DND-41 (cell line): ENCODE data around the gene SMTN.

Experiments
- ATAC-seq: fragments of 200-7000 bp; cut with Tn5 transposase; 3 replicates; pipeline ENCODE4 v1.9.1; 2021; ENCODE audit warnings: low read depth; ENCODE audit not compliant: insufficient read depth
- DNase-seq: peaks from one replicate; pipeline ENCODE4 v3.0.0-alpha.2; 2020
- H2AFZ ChIP-seq: 2 replicates; pipeline ENCODE4 v1.6.0; 2012; ENCODE audit warnings: low read depth, low read length
- H3K27ac ChIP-seq: 2 replicates; pipeline ENCODE4 v1.5.1; 2012; ENCODE audit warnings: low read length, inconsistent platforms
- H3K27me3 ChIP-seq: fragments of 200-600 bp; sonication (generic); 2 replicates; pipeline ENCODE4 v1.6.0; 2012; ENCODE audit warnings: low read length, mild to moderate bottlenecking, inconsistent platforms; ENCODE audit not compliant: insufficient read depth, poor library complexity
- H3K36me3 ChIP-seq: 2 replicates; pipeline ENCODE4 v1.5.1; 2012; ENCODE audit warnings: low read length, inconsistent platforms; ENCODE audit not compliant: insufficient read depth
- H3K4me1 ChIP-seq: 2 replicates; pipeline ENCODE4 v1.5.1; 2012; ENCODE audit warnings: mild to moderate bottlenecking, low read length; ENCODE audit not compliant: insufficient read depth
- H3K4me2 ChIP-seq: 2 replicates; pipeline ENCODE4 v1.6.0; 2012; ENCODE audit warnings: mild to moderate bottlenecking, moderate library complexity, low read length, inconsistent platforms; ENCODE audit not compliant: insufficient read depth
- H3K4me3 ChIP-seq, 2 experiments: fragments of 200-600 bp in 1 of 2; shearing (Covaris generic) in 1 of 2; 2 replicates each; pipeline ENCODE4 v1.5.1; 2012 to 2016; ENCODE audit warnings: inconsistent platforms in 2 of 2, low read length in 2 of 2, mild to moderate bottlenecking in 2 of 2, low read depth in 1 of 2, moderate library complexity in 1 of 2
- H3K79me2 ChIP-seq: 2 replicates; pipeline ENCODE4 v1.6.0; 2012; ENCODE audit warnings: low read length, inconsistent platforms; ENCODE audit not compliant: insufficient read depth
- H3K9ac ChIP-seq: 2 replicates; pipeline ENCODE4 v1.6.0; 2012; ENCODE audit warnings: low read depth, mild to moderate bottlenecking, inconsistent platforms, low read length, moderate library complexity
- H3K9me3 ChIP-seq: 2 replicates; pipeline ENCODE4 v1.5.1; 2012; ENCODE audit warnings: low read length, moderate library complexity, mild to moderate bottlenecking, inconsistent platforms; ENCODE audit not compliant: insufficient read depth, severe bottlenecking
- H4K20me1 ChIP-seq: 2 replicates; pipeline ENCODE4 v1.6.0; 2012; ENCODE audit warnings: low read length; ENCODE audit not compliant: insufficient read depth
- CTCF ChIP-seq: IDR thresholded peaks from 2 replicates; pipeline ENCODE4 v1.5.1; 2012; ENCODE audit warnings: borderline replicate concordance, low read length, moderate library complexity, mild to moderate bottlenecking; ENCODE audit not compliant: poor library complexity, severe bottlenecking; ENCODE audit errors: extremely low read depth
- EZH2 ChIP-seq: IDR thresholded peaks from 3 replicates; pipeline ENCODE4 v1.6.1; 2012; ENCODE audit warnings: borderline replicate concordance, low read depth, mild to moderate bottlenecking, moderate library complexity, low read length, inconsistent platforms; ENCODE audit not compliant: severe bottlenecking

SMTN gene

GRCh38 chr22:31142285-31142684 lies 61.2 kb downstream of the SMTN start:
- ATAC-seq, result no peak
- Histone ChIP-seq H4K20me1 (no peaks in the 10 kb centered on the region), H3K27me3 (no peaks in the 10 kb centered on the region), H3K4me2 (no peak overlapping the region), H3K4me1 (no peaks in the 10 kb centered on the region), H3K4me3 (no peak overlapping the region), H3K9ac (no peak overlapping the region), H2AFZ (no peak overlapping the region), H3K79me2 (no peaks in the 10 kb centered on the region), H3K9me3 (peaks cover under 1% of the 10 kb centered on the region), H3K36me3 (no peaks in the 10 kb centered on the region), H3K27ac (no peak overlapping the region)
- TF ChIP-seq CTCF (no peak), EZH2 (no peak)
- DNase-seq, result no peak

- Histone ChIP-seq H3K36me3 (no peaks in the 10 kb centered on the region), H3K4me3 (no peak overlapping the region), H3K4me2 (no peak overlapping the region), H3K4me1 (no peaks in the 10 kb centered on the region), H4K20me1 (no peaks in the 10 kb centered on the region), H3K9ac (no peak overlapping the region), H3K27ac (no peak overlapping the region), H3K79me2 (no peaks in the 10 kb centered on the region), H2AFZ (no peak overlapping the region), H3K27me3 (no peaks in the 10 kb centered on the region), H3K9me3 (peaks cover 3% of the 10 kb centered on the region)
- DNase-seq (no peak), ATAC-seq (no peak)
- no peak for TF ChIP-seq CTCF
- no peak for TF ChIP-seq EZH2
Observed at GRCh38 chr22:31143038-31143437, 61.9 kb downstream of the SMTN start.

- H3K9ac ChIP-seq, result no peak overlapping the region
- TF ChIP-seq CTCF, result no peak
- TF ChIP-seq EZH2, result no peak
- H3K27me3 ChIP-seq, result no peaks in the 10 kb centered on the region
- H3K79me2 ChIP-seq, result no peaks in the 10 kb centered on the region
- H3K9me3 ChIP-seq, result peaks cover 3% of the 10 kb centered on the region
- H4K20me1 ChIP-seq, result no peaks in the 10 kb centered on the region
- ATAC-seq (no peak), DNase-seq (no peak)
- no peak overlapping the region for H2AFZ ChIP-seq
- H3K4me2 ChIP-seq, result no peak overlapping the region
- H3K4me3 ChIP-seq, result no peak overlapping the region
- no peak overlapping the region for H3K27ac ChIP-seq
- H3K36me3 ChIP-seq, result no peaks in the 10 kb centered on the region
- H3K4me1 ChIP-seq, result no peaks in the 10 kb centered on the region
Observed at GRCh38 chr22:31143537-31143936, 62.4 kb downstream of the SMTN start.

- no peak for TF ChIP-seq CTCF
- no peak for TF ChIP-seq EZH2
- Histone ChIP-seq H3K79me2 (no peaks in the 10 kb centered on the region), H3K4me3 (no peak overlapping the region), H3K36me3 (no peaks in the 10 kb centered on the region), H3K9ac (no peak overlapping the region), H3K27ac (no peak overlapping the region), H2AFZ (no peak overlapping the region), H3K4me1 (no peaks in the 10 kb centered on the region), H4K20me1 (no peaks in the 10 kb centered on the region), H3K9me3 (peaks cover 3% of the 10 kb centered on the region), H3K4me2 (no peak overlapping the region), H3K27me3 (peaks cover 1% of the 10 kb centered on the region)
- ATAC-seq, result no peak
- DNase-seq, result no peak
Observed at GRCh38 chr22:31144223-31144622, 63.1 kb downstream of the SMTN start.
